Measurements from ENCODE around the gene PLA2G2A. TPM values are rescaled to one million over a fixed set of nuclear protein-coding genes. Genes with fewer than 3 reads are reported as not detected.

The PLA2G2A gene
- total and polyA plus RNA-seq, 7 experiments from 2014 or later, result not detected

- POLR2A ChIA-PET, result no interaction called here
- intact Hi-C loops (cut with micrococcal nuclease), result no loop called here
- no peaks in the 10 kb centered on the region for H3K9me3 ChIP-seq (ENCODE audit: control insufficient read depth in 2 of 3, low read length in 3 of 3)
- no peak overlapping the region for H3K27ac ChIP-seq (ENCODE audit: low read depth, low read length)
- no peaks in the 10 kb centered on the region for H3K36me3 ChIP-seq (ENCODE audit: control insufficient read depth in 2 of 3, insufficient read depth in 3 of 3, low read length in 3 of 3)
- no peaks in the 10 kb centered on the region for H3K4me1 Mint-ChIP-seq
- no peaks in the 10 kb centered on the region for H3K27me3 ChIP-seq (ENCODE audit: control insufficient read depth in 2 of 2, insufficient read depth in 2 of 2, low read length in 2 of 2)
- H3K4me1 ChIP-seq (ENCODE audit: control insufficient read depth in 2 of 2, insufficient read depth in 2 of 2, low read length in 2 of 2), result no peaks in the 10 kb centered on the region
- H3K4me3 ChIP-seq (ENCODE audit: low read length), result no peak overlapping the region
- no peaks in the 10 kb centered on the region for H3K9me3 Mint-ChIP-seq
- H3K27ac Mint-ChIP-seq, result no peak overlapping the region
- no peak overlapping the region for H3K4me3 Mint-ChIP-seq
- CTCF ChIA-PET, result no interaction called here
- H3K27me3 Mint-ChIP-seq, result peaks cover 0 to 21% (median 14%) of the 10 kb centered on the region in 5 donors
- no peak for DNase-seq
- no peak for ATAC-seq
- no peaks in the 10 kb centered on the region for H3K36me3 Mint-ChIP-seq
These were observed 32.4 kb downstream of the PLA2G2A start for GRCh38 chr1:19946971-19947370.

- Mint-ChIP-seq H3K27me3 (peaks cover 0 to 21% (median 12%) of the 10 kb centered on the region in 5 donors), H3K27ac (no peak overlapping the region), H3K9me3 (no peaks in the 10 kb centered on the region), H3K4me3 (no peak overlapping the region), H3K4me1 (no peaks in the 10 kb centered on the region), H3K36me3 (no peaks in the 10 kb centered on the region)
- no peaks in the 10 kb centered on the region for H3K4me1 ChIP-seq (ENCODE audit: control insufficient read depth in 2 of 2, insufficient read depth in 2 of 2, low read length in 2 of 2)
- DNase-seq, result no peak
- intact Hi-C loops (cut with micrococcal nuclease), result no loop called here
- ChIA-PET POLR2A (no interaction called here), CTCF (no interaction called here)
- H3K27ac ChIP-seq (ENCODE audit: low read depth, low read length), result no peak overlapping the region
- no peaks in the 10 kb centered on the region for H3K9me3 ChIP-seq (ENCODE audit: control insufficient read depth in 2 of 3, low read length in 3 of 3)
- no peaks in the 10 kb centered on the region for H3K27me3 ChIP-seq (ENCODE audit: control insufficient read depth in 2 of 2, insufficient read depth in 2 of 2, low read length in 2 of 2)
- ATAC-seq, result no peak
- H3K4me3 ChIP-seq (ENCODE audit: low read length), result no peak overlapping the region
- no peaks in the 10 kb centered on the region for H3K36me3 ChIP-seq (ENCODE audit: control insufficient read depth in 2 of 3, insufficient read depth in 3 of 3, low read length in 3 of 3)
These were observed 33.1 kb downstream of the PLA2G2A start for GRCh38 chr1:19946331-19946751.

GRCh38 chr1:19945914-19946313 is 33.5 kb downstream of the PLA2G2A start:
- ChIA-PET CTCF (no interaction called here), POLR2A (no interaction called here)
- ATAC-seq (no peak), DNase-seq (no peak)
- no peak overlapping the region for H3K4me3 ChIP-seq (ENCODE audit: low read length)
- H3K36me3 Mint-ChIP-seq, result no peaks in the 10 kb centered on the region
- no peaks in the 10 kb centered on the region for H3K36me3 ChIP-seq (ENCODE audit: control insufficient read depth in 2 of 3, insufficient read depth in 3 of 3, low read length in 3 of 3)
- no peak overlapping the region for H3K27ac Mint-ChIP-seq
- H3K4me1 Mint-ChIP-seq, result no peaks in the 10 kb centered on the region
- H3K4me1 ChIP-seq (ENCODE audit: control insufficient read depth in 2 of 2, insufficient read depth in 2 of 2, low read length in 2 of 2), result no peaks in the 10 kb centered on the region
- H3K27me3 ChIP-seq (ENCODE audit: control insufficient read depth in 2 of 2, insufficient read depth in 2 of 2, low read length in 2 of 2), result no peaks in the 10 kb centered on the region
- no peak overlapping the region for H3K4me3 Mint-ChIP-seq
- intact Hi-C loops (cut with micrococcal nuclease), result no loop called here
- H3K27ac ChIP-seq (ENCODE audit: low read depth, low read length), result no peak overlapping the region
- H3K9me3 Mint-ChIP-seq, result no peaks in the 10 kb centered on the region
- H3K9me3 ChIP-seq (ENCODE audit: control insufficient read depth in 2 of 3, low read length in 3 of 3), result no peaks in the 10 kb centered on the region
- peaks cover 0 to 18% (median 12%) of the 10 kb centered on the region in 5 donors for H3K27me3 Mint-ChIP-seq

GRCh38 chr1:19942657-19943056 is 36.8 kb downstream of the PLA2G2A start:
- Histone ChIP-seq H3K4me3 (ENCODE audit: low read length) (no peak overlapping the region), H3K27me3 (ENCODE audit: control insufficient read depth in 2 of 2, insufficient read depth in 2 of 2, low read length in 2 of 2) (no peaks in the 10 kb centered on the region), H3K4me1 (ENCODE audit: control insufficient read depth in 2 of 2, insufficient read depth in 2 of 2, low read length in 2 of 2) (no peaks in the 10 kb centered on the region), H3K36me3 (ENCODE audit: control insufficient read depth in 2 of 3, insufficient read depth in 3 of 3, low read length in 3 of 3) (no peaks in the 10 kb centered on the region), H3K27ac (ENCODE audit: low read depth, low read length) (no peak overlapping the region), H3K9me3 (ENCODE audit: control insufficient read depth in 2 of 3, low read length in 3 of 3) (no peaks in the 10 kb centered on the region)
- Mint-ChIP-seq H3K27ac (peak overlapping the region in 1 of 9 donors; percentile 11), H3K4me1 (peaks cover 0 to 1% (median 0%) of the 10 kb centered on the region in 7 donors), H3K4me3 (no peak overlapping the region), H3K27me3 (peaks cover 0 to 14% (median 0%) of the 10 kb centered on the region in 5 donors), H3K36me3 (no peaks in the 10 kb centered on the region), H3K9me3 (peaks cover 0 to 2% (median 0%) of the 10 kb centered on the region in 11 donors)
- CTCF ChIA-PET, result no interaction called here
- no peak for ATAC-seq
- intact Hi-C loops (cut with micrococcal nuclease), result no loop called here
- DNase-seq, result no peak
- POLR2A ChIA-PET, result no interaction called here

- no peak overlapping the region for H3K27ac Mint-ChIP-seq
These were observed 37.3 kb downstream of the PLA2G2A start for GRCh38 chr1:19942088-19942487.

GRCh38 chr1:19941206-19941568 is 38.2 kb downstream of the PLA2G2A start:
- intact Hi-C loops (cut with micrococcal nuclease), result no loop called here
- H3K4me1 ChIP-seq (ENCODE audit: control insufficient read depth in 2 of 2, insufficient read depth in 2 of 2, low read length in 2 of 2), result no peaks in the 10 kb centered on the region
- H3K27ac ChIP-seq (ENCODE audit: low read depth, low read length), result no peak overlapping the region
- DNase-seq, result no peak
- Mint-ChIP-seq H3K4me1 (peaks cover 0 to 1% (median 0%) of the 10 kb centered on the region in 7 donors), H3K27me3 (peaks cover 0 to 7% (median 0%) of the 10 kb centered on the region in 5 donors), H3K4me3 (no peak overlapping the region), H3K9me3 (peaks cover 0 to 2% (median 0%) of the 10 kb centered on the region in 11 donors), H3K36me3 (no peaks in the 10 kb centered on the region), H3K27ac (no peak overlapping the region)
- CTCF ChIA-PET, result interaction anchor here (0.6 kb wide), 1 partner anchor 40 kb away, joined by 3 read pairs; no protein-coding TSS in a partner anchor
- H3K27me3 ChIP-seq (ENCODE audit: control insufficient read depth in 2 of 2, insufficient read depth in 2 of 2, low read length in 2 of 2), result no peaks in the 10 kb centered on the region
- no peak for ATAC-seq
- no peaks in the 10 kb centered on the region for H3K36me3 ChIP-seq (ENCODE audit: control insufficient read depth in 2 of 3, insufficient read depth in 3 of 3, low read length in 3 of 3)
- no peaks in the 10 kb centered on the region for H3K9me3 ChIP-seq (ENCODE audit: control insufficient read depth in 2 of 3, low read length in 3 of 3)
- POLR2A ChIA-PET, result no interaction called here
- H3K4me3 ChIP-seq (ENCODE audit: low read length), result no peak overlapping the region

More at GRCh38 chr1:19942088-19942487, 37.3 kb downstream of the PLA2G2A start:
- DNase-seq, result no peak
- no peaks in the 10 kb centered on the region for H3K27me3 ChIP-seq (ENCODE audit: control insufficient read depth in 2 of 2, insufficient read depth in 2 of 2, low read length in 2 of 2)
- no peaks in the 10 kb centered on the region for H3K4me1 ChIP-seq (ENCODE audit: control insufficient read depth in 2 of 2, insufficient read depth in 2 of 2, low read length in 2 of 2)
- H3K36me3 Mint-ChIP-seq, result no peaks in the 10 kb centered on the region
- no peak overlapping the region for H3K4me3 Mint-ChIP-seq
- H3K27ac ChIP-seq (ENCODE audit: low read depth, low read length), result no peak overlapping the region
- intact Hi-C loops (cut with micrococcal nuclease), result no loop called here
- H3K9me3 Mint-ChIP-seq, result peaks cover 0 to 2% (median 0%) of the 10 kb centered on the region in 11 donors
- ChIA-PET POLR2A (no interaction called here), CTCF (no interaction called here)
- no peak overlapping the region for H3K4me3 ChIP-seq (ENCODE audit: low read length)
- no peak for ATAC-seq
- no peaks in the 10 kb centered on the region for H3K36me3 ChIP-seq (ENCODE audit: control insufficient read depth in 2 of 3, insufficient read depth in 3 of 3, low read length in 3 of 3)
- H3K4me1 Mint-ChIP-seq, result peaks cover 0 to 1% (median 0%) of the 10 kb centered on the region in 7 donors
- H3K27me3 Mint-ChIP-seq, result peaks cover 0 to 14% (median 0%) of the 10 kb centered on the region in 5 donors
- no peaks in the 10 kb centered on the region for H3K9me3 ChIP-seq (ENCODE audit: control insufficient read depth in 2 of 3, low read length in 3 of 3)

GRCh38 chr1:19940486-19941205 is 38.8 kb downstream of the PLA2G2A start:
- Mint-ChIP-seq H3K4me1 (peaks cover 0 to 1% (median 0%) of the 10 kb centered on the region in 7 donors), H3K27ac (no peak overlapping the region), H3K4me3 (no peak overlapping the region), H3K27me3 (peaks cover 0 to 7% (median 0%) of the 10 kb centered on the region in 5 donors), H3K9me3 (peaks cover 0 to 2% (median 0%) of the 10 kb centered on the region in 11 donors), H3K36me3 (no peaks in the 10 kb centered on the region)
- Histone ChIP-seq H3K9me3 (ENCODE audit: control insufficient read depth in 2 of 3, low read length in 3 of 3) (no peaks in the 10 kb centered on the region), H3K4me3 (ENCODE audit: low read length) (no peak overlapping the region), H3K36me3 (ENCODE audit: control insufficient read depth in 2 of 3, insufficient read depth in 3 of 3, low read length in 3 of 3) (no peaks in the 10 kb centered on the region), H3K27me3 (ENCODE audit: control insufficient read depth in 2 of 2, insufficient read depth in 2 of 2, low read length in 2 of 2) (no peaks in the 10 kb centered on the region), H3K4me1 (ENCODE audit: control insufficient read depth in 2 of 2, insufficient read depth in 2 of 2, low read length in 2 of 2) (no peaks in the 10 kb centered on the region), H3K27ac (ENCODE audit: low read depth, low read length) (no peak overlapping the region)
- ChIA-PET POLR2A (no interaction called here), CTCF (no interaction called here)
- intact Hi-C loops (cut with micrococcal nuclease), result no loop called here
- no peak for ATAC-seq
- no peak for DNase-seq
